Measurements from ENCODE around the gene THOC6.

DNA sequence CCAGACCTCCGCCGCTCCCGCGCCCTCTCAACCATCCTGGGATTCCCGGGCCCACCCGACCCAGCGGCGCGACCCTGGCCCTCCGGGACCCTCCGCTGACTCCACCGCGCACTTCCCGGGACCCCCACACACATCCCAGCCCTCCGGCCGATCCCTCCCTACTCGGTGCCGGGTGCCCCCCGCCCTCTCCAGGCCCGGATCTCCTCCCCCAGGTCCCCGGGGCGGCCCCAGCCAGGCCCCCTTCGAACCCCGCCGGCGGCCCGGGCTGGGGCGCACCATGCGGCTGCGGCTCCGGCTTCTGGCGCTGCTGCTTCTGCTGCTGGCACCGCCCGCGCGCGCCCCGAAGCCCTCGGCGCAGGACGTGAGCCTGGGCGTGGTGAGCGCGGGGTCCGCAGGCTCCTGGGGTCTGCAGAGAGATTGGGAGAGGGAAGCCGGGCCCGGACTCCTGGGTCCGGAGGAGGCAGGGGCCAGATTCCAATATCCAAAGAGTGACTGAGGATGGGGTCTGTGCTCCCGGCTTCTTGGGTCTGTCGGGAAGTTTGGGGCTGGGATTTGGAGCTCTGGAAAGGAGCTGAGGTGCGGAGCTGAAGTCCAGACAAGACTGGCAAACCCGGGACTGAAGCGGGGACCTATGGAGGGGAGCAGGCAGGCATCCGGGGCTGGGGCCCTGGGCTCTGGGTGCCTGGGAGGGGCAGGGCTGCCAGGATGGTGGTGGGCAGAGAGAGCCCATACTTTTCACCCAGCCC is 23.0 kb downstream of the THOC6 start:
- no peak for TF ChIP-seq POLR2AphosphoS5 (IDR thresholded peaks at IDR 0.05)
- TF ChIP-seq, protein P1, sequence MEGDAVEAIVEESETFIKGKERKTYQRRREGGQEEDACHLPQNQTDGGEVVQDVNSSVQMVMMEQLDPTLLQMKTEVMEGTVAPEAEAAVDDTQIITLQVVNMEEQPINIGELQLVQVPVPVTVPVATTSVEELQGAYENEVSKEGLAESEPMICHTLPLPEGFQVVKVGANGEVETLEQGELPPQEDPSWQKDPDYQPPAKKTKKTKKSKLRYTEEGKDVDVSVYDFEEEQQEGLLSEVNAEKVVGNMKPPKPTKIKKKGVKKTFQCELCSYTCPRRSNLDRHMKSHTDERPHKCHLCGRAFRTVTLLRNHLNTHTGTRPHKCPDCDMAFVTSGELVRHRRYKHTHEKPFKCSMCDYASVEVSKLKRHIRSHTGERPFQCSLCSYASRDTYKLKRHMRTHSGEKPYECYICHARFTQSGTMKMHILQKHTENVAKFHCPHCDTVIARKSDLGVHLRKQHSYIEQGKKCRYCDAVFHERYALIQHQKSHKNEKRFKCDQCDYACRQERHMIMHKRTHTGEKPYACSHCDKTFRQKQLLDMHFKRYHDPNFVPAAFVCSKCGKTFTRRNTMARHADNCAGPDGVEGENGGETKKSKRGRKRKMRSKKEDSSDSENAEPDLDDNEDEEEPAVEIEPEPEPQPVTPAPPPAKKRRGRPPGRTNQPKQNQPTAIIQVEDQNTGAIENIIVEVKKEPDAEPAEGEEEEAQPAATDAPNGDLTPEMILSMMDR (IDR thresholded peaks at IDR 0.05), result no peak
- TF ChIP-seq POLR2A (IDR thresholded peaks at IDR 0.05), result no peak
